ENCODE results near the gene PHC3.
"Not testable (repeated sequence)": the region's sequence is repeated elsewhere in the genome, so short reads cannot be mapped to it uniquely, and the experiment has no call there.

PHC3 gene

DNA sequence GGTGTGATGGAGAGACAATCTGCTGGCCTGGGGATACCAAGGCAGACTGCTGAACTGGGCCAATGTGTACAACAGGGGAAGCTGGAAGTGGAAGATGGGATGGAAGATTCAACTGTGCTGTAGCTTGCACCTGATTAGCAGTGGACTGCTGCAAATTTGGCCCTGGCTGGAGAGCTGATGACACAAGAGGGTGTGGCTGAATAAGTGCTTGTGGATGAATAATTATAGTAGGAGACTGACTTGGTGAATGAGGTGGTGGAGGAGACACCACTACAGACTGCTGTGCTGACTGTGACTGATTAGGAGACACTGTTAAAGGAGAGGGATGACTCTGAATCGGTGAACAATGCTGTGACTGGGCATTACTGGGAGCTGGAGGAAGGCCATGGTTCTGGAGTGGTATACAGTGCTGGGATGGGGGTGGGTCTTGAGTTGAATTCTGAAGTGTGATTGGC lies 52.5 kb downstream of the PHC3 start:
- no peak for DNase-seq

DNA sequence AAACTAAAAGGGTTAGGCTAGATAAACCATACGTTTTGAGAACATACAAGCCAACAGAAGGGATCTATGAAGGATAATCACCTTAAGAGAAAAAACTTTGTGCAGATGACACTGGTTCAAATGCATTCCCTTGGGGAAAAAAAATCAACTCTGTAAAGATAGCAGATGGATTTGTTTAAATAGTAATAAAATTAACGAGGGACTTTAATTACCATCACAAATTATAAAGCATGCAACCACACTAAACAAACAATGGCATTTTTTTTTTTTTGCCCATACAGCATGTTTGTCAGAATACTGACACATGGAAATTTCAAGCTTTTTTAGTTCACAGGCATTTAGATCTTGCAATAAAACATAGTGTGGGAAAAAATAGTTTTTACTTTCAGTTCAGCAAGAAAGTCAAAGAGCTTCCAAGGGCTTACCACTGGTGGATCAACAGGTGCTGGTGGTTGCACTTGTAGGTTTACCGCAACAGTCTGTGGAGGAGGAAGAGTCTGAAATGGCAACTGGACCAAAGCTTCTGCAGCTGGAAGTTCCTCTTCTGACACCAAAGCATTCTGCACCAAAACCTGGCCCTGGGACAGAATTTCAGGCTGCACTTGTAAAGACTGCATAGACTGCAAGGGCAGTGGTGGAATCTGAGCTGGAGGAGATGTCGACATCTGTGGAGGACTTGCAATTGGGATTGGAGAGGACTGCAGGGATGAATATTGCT lies 53.1 kb downstream of the PHC3 start:
- peak in 1 of 56 donors; percentile 1 for DNase-seq

DNA sequence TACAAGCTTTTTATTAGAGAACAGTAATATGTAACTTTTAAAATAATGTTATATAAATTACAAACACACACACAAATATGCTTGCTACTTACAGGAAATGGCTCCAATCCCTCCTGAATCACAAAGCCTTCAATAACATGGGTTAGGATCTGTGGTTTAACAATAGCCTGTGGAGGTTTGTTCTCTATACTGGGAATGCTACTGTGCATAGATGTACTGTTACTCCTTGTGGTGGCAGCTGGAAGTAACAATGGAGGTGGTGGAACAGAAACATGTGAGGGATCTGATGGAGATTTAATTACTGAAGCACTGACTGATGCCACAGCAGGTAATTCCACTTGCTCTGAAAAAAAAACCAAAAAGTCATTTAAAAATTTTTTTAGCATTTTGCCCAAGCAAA lies 64.4 kb downstream of the PHC3 start:
- no peak for DNase-seq

DNA sequence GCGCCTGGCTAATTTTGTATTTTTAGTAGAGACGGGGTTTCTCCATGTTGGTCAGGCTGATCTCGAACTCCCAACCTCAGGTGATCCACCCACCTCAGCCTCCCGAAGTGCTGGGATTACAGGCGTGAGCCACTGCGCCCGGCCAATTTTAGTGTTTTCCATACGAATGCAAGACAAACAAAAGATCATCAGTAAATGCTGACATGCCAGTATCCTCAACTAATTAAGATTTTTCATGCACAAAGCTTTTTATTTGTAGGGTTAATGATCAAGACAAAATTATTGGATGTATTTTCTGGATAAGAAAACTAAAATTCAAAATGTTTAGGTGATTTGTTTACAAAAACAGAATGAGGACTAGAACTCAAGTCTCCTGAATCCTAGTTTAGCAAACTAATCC lies 67.4 kb downstream of the PHC3 start:
- DNase-seq, result not testable (repeated sequence)

GRCh38 chr3:170111147-170111771 lies 70.3 kb downstream of the PHC3 start:
- no peak for DNase-seq

DNA sequence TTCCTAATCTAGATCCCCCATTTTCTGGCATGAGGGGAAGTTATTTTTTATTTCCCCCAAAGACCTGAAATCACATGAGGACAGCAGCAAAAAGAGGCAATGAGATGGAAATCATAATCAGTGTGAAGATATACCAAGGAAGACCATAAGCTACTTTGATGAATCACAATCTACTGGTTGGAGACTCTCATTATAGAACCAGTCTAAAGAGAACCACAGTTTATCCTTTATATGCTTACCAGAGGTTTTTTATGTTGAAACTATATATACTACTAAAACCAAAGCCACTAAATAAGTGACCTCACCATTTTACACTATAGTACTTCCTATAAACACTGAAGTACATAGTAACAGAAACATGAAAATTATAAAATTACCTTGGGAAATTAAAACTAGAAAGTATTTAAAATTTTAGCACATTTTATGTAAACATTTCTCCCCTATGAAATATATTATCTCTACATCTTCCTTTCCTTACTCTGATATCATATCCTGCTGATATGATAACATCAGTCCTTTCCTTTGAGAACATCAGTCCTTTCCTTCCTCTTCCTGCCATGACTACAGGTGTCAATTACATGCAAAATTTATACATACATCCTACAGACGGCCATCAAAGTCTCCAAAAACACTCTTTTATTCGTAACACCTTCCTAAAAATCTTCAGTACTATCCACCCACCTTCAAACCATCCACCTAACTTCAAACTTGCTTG lies 71.8 kb downstream of the PHC3 start:
- DNase-seq, result no peak

DNA sequence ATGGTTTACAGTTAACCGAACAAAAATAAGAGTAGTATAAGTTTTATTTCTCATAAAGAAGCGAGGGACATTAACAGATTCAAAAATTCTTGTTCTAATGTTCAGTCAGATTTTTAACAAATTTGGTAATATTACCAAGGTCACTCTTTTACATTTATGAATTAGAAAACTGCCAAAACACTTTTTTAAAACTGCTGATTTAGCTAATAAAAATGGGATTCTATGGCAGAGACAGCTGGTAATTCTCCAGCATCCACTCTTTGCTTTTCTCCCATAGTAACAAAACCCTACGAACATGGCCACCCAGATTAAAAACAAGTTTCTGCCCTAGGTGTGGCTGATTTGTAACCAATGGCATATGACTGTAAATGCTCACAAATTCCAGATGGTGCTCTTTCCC lies 72.6 kb downstream of the PHC3 start:
- no peak for DNase-seq

- DNase-seq, result no peak
These were observed 73.6 kb downstream of the PHC3 start for GRCh38 chr3:170107941-170108340.

GRCh38 chr3:170102431-170102830 lies 79.1 kb downstream of the PHC3 start:
- DNase-seq, result peak in 5 of 56 donors; percentile 1 to 13 (median 3)

DNA sequence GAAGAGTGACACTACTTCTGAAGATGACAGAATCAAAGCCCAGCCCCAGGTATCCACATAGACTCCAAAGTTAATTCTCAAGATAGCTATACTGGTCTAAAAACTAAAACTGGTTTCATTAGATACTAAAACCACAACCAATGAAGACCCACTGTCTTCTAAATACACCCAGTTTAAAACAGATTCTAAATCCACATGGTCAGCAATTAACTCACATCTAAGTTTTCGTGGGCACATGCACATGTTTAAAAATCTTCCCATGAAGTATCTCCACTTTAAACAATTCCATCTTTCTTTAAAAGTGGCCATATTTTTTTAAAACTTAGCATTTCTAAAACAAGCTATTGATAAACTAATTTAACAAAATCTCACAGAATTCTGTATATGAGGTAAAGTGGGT lies 80.6 kb downstream of the PHC3 start:
- DNase-seq, result no peak

- no peak for DNase-seq
These were observed 82.8 kb downstream of the PHC3 start for GRCh38 chr3:170098753-170099152.

DNA sequence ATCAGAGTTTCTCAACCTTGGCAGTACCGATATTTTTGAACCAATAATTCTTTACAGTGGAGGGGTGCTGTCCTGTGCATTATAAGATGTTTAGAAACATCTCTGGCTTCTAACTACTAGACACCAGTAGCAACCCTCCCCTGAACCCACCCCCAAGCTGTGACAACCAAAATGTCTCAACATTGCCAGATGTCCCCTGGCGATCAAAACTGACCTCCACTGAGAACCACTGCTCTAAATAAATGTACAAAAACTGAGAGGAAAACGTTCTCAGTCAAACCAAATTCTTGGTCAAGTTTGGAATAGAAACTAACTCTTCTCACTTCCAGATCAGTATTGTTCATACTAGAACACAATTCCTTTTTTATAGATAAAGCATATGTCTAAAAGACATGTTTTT lies 85.2 kb downstream of the PHC3 start:
- DNase-seq, result no peak

- DNase-seq, result no peak
These were observed 85.8 kb downstream of the PHC3 start for GRCh38 chr3:170095771-170096170.

DNA sequence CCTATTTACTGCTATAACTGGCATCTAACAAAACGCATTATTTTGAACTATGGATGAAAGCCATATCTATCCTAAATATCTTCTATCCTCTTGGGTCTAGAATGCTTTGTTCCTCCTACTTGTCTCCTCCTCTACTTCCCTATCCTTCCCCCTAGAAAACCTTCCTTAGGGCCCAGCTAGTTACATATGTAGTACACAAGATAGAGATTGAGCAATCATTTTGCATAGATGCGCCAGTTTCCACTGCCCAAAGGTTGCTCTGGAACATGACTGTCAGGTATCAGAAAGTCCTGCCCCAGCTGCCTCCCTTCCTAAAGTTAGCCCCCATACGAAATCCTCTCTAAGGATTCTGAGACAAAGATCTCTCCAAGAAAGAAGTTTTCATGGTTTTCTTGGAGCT lies 88.6 kb downstream of the PHC3 start:
- no peak for DNase-seq

GRCh38 chr3:170090601-170090981 lies 90.9 kb downstream of the PHC3 start:
- no peak for DNase-seq

- no peak for DNase-seq
These were observed 91.5 kb downstream of the PHC3 start for GRCh38 chr3:170089862-170090600.

DNA sequence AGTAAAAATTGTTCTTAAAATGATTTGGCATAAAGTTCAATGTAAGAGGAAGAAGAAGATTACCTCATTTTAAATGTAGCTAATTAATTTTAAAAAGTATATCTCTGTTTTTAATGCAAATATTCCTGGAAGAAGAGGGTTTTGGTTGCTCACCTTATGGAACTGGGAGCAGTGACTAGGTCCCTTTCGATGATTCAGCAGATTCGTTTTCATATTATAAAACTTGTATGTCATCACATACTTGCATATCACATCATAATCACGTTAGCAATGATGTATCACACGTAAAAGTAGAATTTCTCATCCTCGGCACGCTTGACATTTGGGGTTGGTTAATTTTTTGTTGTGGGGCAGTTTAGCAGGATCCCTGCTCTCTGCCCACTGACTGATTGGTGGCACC lies 96.1 kb downstream of the PHC3 start:
- DNase-seq, result no peak

GRCh38 chr3:170083343-170083742 lies 98.2 kb downstream of the PHC3 start:
- DNase-seq, result no peak

DNA sequence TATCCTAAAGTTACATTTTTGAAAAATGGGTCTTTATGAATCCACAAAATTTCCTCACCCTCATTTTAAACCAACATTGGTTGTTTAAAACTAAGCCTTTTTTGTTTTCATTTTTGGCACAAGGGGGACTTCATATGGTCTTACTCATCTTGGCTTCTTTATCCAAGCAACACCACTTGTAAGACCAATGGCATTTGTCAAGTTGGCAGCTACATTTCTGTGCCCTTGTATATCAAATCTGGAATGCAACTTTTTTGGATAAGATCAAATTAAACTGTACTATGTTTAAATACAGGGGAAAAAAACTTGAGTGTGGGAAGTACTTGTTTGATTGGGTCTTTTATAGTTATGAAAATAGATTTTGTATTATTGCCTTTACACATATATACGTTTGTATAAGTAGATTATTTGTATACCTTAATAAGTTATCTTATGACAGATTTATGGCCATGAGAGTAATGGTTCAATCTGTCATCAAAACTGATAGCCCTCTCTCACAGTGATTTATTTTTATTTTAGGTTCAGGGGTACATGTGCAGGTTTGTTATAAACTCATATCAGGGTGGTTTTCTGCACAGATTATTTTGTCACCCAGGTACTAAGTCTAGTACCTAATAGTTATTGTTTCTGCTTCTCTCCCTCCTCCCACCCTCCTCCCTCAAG lies 100.3 kb downstream of the PHC3 start:
- DNase-seq, result no peak

GRCh38 chr3:170080605-170081004 lies 100.9 kb downstream of the PHC3 start:
- no peak for DNase-seq

- no peak for DNase-seq
These were observed 101.9 kb downstream of the PHC3 start for GRCh38 chr3:170079536-170080165.
